Heart left ventricle (tissue), 13 donors: ENCODE measurements around the gene PLSCR1.
"Not testable (repeated sequence)": the region's sequence is repeated elsewhere in the genome, so short reads cannot be mapped to it uniquely, and the experiment has no call there.

Experiments used
- CTCF ChIP-seq, 12 donors: fragments of 200-600 bp; sonication (generic) in 4 of 12; IDR thresholded peaks; one replicate each; pipeline versions ENCODE4 v1.5.0 to v1.8.0; 2018 to 2022; ENCODE audit warnings: antibody characterized with exemption in 12 of 12, mild to moderate bottlenecking in 5 of 12
- POLR2A ChIP-seq, 2 donors: fragments of 450-650 bp; IDR thresholded peaks; one replicate each; pipeline ENCODE4 v1.6.1; 2017; ENCODE audit warnings: antibody characterized with exemption in 2 of 2, mild to moderate bottlenecking in 2 of 2, moderate library complexity in 2 of 2
- donor health status: ischemic (EF 13 %, LVEDD 7.1; RV severe dilation, severe dysfunction).
- donor health status: DM: no; HTN: yes; CAD: no.
- donor health status: DM: no; HTN: no; CAD: no.
- donor health status: ischemic (EF 25% LVEDD 6.9; RV normal size, moderate dysfunction).
- donor health status: ischemic (EF 25% LVEDD 5.7; RV mildly dilated, moderate dysfunction).
- donor health status: ischemic (EF 35%, LVEDD 5.7; RV mildly dilated, moderate dysfunction).
- donor health status: nonischemic (EF 11% LVEDD 7.7; RV severe dilation, severe dysfunction).
- donor health status: DM: yes; HTN: yes; CAD: no.
- donor health status: PGD.
- donor health status: ischemic (EF 29% LVEDD 5.4; RV normal size, mild dysfunction).
- donor health status: nonischemic (EF 23%, LVEDD 6.1; RV moderate dilation, normal function).

- not testable (repeated sequence) for TF ChIP-seq CTCF, POLR2A (IDR thresholded peaks at IDR 0.05)
Measured at GRCh38 chr3:146497145-146497843, 47.1 kb downstream of the PLSCR1 start.
